ENCODE data around the gene TBX2. TPM values are rescaled to one million over a fixed set of nuclear protein-coding genes. Genes with fewer than 3 reads are reported as not detected.

The TBX2 gene
- total and polyA plus RNA-seq, 9 donors, result 8.9 to 20.4 (median 10.8) TPM

DNA sequence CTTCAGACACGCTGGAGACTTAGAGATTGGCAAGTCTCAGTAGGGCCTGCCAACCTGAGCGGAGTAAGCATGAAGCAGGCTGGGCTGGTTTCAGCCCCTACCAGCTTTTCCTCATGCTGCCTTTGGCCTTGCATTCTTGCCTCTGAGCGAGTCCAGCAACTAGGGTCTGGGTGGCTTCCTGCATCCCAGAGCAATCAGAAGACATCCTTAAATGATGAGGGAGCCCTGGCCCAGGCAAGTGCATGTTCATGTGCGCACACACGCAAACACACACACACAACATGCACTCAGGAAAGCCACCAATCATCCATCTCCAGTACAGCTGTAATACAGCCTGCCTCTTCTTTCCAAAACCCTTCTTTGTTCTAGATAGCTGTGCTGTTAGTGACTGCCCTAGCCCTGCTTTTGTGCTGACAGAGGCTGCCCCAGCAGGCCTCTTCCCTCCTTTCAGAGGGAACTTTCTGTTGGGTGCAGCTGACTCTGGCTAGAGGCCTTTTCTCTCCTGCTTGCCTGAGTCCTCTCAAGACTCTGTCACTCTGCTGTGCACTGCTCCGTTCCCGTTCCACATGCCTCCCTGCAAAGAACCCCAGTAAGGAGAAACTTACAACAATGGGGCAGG is 30.7 kb upstream of the TBX2 start:
- WGBS (ENCODE audit: insufficient coverage), result 72% methylated on average over 5 of the region's 7 CpGs
- H3K27ac ChIP-seq (ENCODE audit: low read length), result no peak overlapping the region
- no peaks in the 10 kb centered on the region for H3K36me3 ChIP-seq (ENCODE audit: control insufficient read depth, insufficient read depth, low read length)
- H3K9me3 ChIP-seq (replicated peaks; ENCODE audit: control insufficient read depth, low read depth, low read length), result no peaks in the 10 kb centered on the region
- no peak overlapping the region for H3K4me3 ChIP-seq (ENCODE audit: low read length)
- peaks cover 8% of the 10 kb centered on the region for H3K4me1 ChIP-seq (ENCODE audit: control insufficient read depth, insufficient read depth, low read length)
- H3K27me3 ChIP-seq (ENCODE audit: control insufficient read depth, insufficient read depth, low read length), result no peaks in the 10 kb centered on the region
- no peak for DNase-seq

DNA sequence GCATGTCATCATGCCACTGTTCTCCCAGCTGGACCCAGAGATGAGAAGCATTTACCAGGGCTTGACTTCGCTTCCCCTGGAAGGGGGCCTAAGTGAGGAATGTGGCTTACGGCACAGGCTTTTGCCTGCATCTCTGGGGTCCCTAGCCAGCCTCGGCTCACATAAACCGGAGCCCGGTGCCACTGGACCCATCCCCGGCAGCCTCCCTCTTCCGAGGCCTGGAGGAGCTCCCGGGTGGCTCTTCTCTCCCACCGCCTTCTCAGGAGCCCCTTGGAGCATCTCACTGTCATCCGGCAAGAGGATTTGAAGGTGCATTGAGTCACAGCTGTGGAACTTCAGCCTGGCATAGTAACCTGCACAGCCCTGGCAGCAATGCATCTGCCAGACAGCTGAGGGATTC is 29.9 kb upstream of the TBX2 start:
- Histone ChIP-seq H3K36me3 (ENCODE audit: control insufficient read depth, insufficient read depth, low read length) (no peaks in the 10 kb centered on the region), H3K9me3 (replicated peaks; ENCODE audit: control insufficient read depth, low read depth, low read length) (no peaks in the 10 kb centered on the region), H3K4me3 (ENCODE audit: low read length) (no peak overlapping the region), H3K27ac (ENCODE audit: low read length) (no peak overlapping the region), H3K4me1 (ENCODE audit: control insufficient read depth, insufficient read depth, low read length) (peaks cover 8% of the 10 kb centered on the region), H3K27me3 (ENCODE audit: control insufficient read depth, insufficient read depth, low read length) (no peaks in the 10 kb centered on the region)
- no peak for DNase-seq
- WGBS (ENCODE audit: insufficient coverage), result 90% methylated on average over 10 of the region's 10 CpGs

DNA sequence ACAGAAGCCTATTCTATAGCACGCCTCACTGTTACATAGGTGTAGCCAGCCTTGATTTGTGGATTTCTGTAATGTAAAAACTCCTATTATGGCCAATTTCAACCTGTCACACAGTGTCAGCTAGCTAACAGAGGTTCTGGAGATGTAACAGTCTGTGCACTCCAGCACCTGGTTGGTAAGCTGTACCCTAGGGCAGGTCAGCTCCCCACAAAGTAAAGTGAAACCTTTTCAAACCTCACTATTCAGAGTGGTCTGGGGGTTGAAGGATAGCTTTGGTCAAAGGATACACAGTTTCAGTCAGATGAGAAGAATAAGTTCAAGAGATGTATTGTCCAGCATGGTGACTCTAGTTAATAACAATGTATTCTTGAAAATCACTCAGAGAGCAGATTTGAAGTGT is 28.5 kb upstream of the TBX2 start:
- Histone ChIP-seq H3K27me3 (ENCODE audit: control insufficient read depth, insufficient read depth, low read length) (no peaks in the 10 kb centered on the region), H3K9me3 (replicated peaks; ENCODE audit: control insufficient read depth, low read depth, low read length) (no peaks in the 10 kb centered on the region), H3K27ac (ENCODE audit: low read length) (no peak overlapping the region), H3K36me3 (ENCODE audit: control insufficient read depth, insufficient read depth, low read length) (no peaks in the 10 kb centered on the region), H3K4me3 (ENCODE audit: low read length) (no peak overlapping the region), H3K4me1 (ENCODE audit: control insufficient read depth, insufficient read depth, low read length) (peaks cover 11% of the 10 kb centered on the region)
- no CpG with 5 or more reads among the region's 1 CpG for WGBS (ENCODE audit: insufficient coverage)
- DNase-seq, result no peak

DNA sequence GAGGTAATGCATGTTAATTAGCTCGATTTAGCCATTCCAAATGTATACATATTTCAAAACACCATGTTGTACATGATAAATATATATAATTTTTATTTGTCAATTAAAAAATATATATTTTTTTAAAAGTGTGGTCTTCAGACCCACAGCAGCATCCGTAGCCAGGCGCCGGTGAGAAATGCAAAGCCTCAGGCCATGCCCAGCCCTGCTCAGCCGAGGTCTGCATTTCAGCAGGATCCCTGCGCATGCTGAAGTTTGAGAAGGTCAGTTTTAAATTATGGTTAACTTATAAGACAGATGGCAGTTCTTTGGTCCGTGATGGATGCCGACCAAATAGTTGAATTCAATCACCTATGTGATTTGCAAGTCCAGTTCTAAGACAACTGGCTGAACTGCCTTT is 28.0 kb upstream of the TBX2 start:
- H3K4me1 ChIP-seq (ENCODE audit: control insufficient read depth, insufficient read depth, low read length), result peaks cover 15% of the 10 kb centered on the region
- 72% methylated on average over 4 of the region's 8 CpGs for WGBS (ENCODE audit: insufficient coverage)
- no peaks in the 10 kb centered on the region for H3K9me3 ChIP-seq (replicated peaks; ENCODE audit: control insufficient read depth, low read depth, low read length)
- no peaks in the 10 kb centered on the region for H3K36me3 ChIP-seq (ENCODE audit: control insufficient read depth, insufficient read depth, low read length)
- H3K27me3 ChIP-seq (ENCODE audit: control insufficient read depth, insufficient read depth, low read length), result no peaks in the 10 kb centered on the region
- H3K4me3 ChIP-seq (ENCODE audit: low read length), result no peak overlapping the region
- no peak for DNase-seq
- H3K27ac ChIP-seq (ENCODE audit: low read length), result no peak overlapping the region

DNA sequence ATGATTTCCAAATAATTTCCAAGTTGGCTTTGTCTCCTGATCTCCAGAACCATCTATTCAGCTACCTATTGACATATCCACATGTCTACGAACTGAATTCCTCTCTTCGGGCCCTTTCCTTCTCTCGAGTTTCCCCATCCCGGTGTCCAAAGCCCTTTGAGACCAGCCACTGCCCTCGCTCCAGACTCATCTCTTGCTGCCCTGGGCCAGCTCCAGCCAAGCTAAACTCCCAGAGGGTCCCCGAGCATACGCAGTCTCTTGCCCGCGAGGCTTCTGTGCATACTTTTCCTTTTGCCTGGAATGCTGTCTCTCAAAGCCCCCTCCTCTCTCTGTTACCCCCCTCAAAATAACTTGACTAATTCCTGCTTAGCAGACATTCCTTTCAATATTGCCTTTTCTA is 27.2 kb upstream of the TBX2 start:
- DNase-seq, result no peak
- H3K4me1 ChIP-seq (ENCODE audit: control insufficient read depth, insufficient read depth, low read length), result peaks cover 17% of the 10 kb centered on the region
- WGBS (ENCODE audit: insufficient coverage), result 46% methylated on average over 9 of the region's 9 CpGs
- no peaks in the 10 kb centered on the region for H3K36me3 ChIP-seq (ENCODE audit: control insufficient read depth, insufficient read depth, low read length)
- H3K27me3 ChIP-seq (ENCODE audit: control insufficient read depth, insufficient read depth, low read length), result no peaks in the 10 kb centered on the region
- no peaks in the 10 kb centered on the region for H3K9me3 ChIP-seq (replicated peaks; ENCODE audit: control insufficient read depth, low read depth, low read length)
- no peak overlapping the region for H3K27ac ChIP-seq (ENCODE audit: low read length)
- no peak overlapping the region for H3K4me3 ChIP-seq (ENCODE audit: low read length)

DNA sequence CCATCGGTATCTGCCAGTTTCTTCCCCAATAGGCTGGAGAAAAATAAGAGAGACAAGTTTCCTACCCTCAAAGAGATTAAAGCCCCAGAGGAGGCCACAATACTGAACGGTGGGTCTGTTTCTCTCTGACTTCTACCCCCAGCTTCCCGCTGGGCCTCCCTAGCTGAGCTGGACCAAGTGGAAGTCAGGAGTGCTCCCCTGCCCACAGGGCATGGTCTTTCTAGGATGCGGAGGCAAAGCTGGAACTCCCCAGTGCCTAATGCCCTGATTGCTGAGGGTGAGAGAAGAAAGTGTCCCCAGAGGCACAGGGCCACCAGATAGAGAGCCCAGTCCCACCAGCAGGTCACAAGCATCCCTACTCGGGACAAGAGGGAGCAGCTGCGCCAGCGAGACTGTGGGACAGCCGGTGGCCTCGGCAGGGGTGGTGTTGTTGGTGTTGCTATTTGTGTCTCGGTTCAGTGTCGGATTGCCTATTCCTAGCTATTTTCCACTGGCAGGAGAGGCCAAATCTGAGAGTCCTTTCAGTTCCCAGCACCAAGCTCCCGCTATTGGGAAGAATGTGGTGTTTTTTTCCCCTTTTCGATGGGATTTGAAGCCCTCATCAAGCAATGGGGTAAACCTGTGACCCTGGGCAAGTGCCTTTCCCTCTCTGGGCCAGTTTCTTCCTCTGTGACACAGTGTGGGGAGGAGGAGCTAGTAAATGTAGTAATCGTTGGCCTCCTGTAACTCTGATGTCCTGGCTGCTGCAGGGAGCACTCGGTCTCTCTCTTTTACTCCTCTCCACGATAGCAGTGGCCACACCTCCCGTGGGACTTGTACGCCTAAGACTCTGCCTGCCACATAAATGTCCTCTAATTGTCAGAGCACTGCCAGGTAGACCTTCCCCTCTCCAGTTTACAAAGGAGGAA is 22.5 kb upstream of the TBX2 start:
- Histone ChIP-seq H3K27ac (ENCODE audit: low read length) (peak overlapping the region; percentile 91), H3K27me3 (ENCODE audit: control insufficient read depth, insufficient read depth, low read length) (no peaks in the 10 kb centered on the region), H3K36me3 (ENCODE audit: control insufficient read depth, insufficient read depth, low read length) (no peaks in the 10 kb centered on the region), H3K4me3 (ENCODE audit: low read length) (no peak overlapping the region), H3K9me3 (replicated peaks; ENCODE audit: control insufficient read depth, low read depth, low read length) (no peaks in the 10 kb centered on the region), H3K4me1 (ENCODE audit: control insufficient read depth, insufficient read depth, low read length) (peaks cover 57% of the 10 kb centered on the region)
- peak; percentile 53 for DNase-seq
- 92% methylated on average over 4 of the region's 18 CpGs for WGBS (ENCODE audit: insufficient coverage)

DNA sequence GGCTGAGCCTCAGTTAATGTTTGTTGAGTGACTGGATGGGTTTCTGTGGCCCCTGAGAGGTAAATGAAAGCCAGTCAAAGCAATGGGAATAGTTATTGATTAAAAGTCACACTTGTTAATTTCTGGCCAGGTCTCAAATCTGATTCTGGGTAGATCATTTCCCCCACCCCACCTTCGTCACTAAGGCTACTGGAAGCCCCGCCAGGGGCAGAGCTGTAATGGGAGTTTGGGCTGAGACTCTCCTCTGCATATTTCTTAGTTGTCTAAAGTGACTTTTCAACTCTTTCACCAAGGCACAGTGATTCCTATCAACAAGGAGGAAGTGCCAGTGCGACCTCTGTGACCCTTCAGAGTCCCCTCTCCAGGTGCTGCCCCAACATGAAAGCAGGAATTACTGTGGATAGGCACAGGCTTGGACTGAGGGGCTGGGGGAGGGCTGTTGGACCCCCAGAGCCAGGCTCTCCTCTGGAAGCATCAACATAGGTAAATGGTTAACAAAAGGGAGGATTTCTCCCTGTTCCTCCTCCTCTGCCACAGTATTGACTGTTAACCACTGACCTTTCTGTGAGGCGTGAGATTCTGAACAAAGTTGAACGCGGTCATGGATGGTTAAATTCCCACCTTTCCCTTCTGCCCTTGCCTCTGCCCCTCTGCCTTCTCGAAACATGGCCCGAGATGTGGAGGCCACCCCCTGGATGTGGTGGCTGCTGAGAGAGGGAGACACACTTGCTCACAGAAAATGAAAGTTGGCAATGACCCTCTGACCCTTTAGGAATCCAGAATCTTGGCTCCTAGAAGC is 20.8 kb upstream of the TBX2 start:
- WGBS (ENCODE audit: insufficient coverage), result 100% methylated on average over 1 of the region's 8 CpGs
- peaks cover 69% of the 10 kb centered on the region for H3K4me1 ChIP-seq (ENCODE audit: control insufficient read depth, insufficient read depth, low read length)
- no peaks in the 10 kb centered on the region for H3K36me3 ChIP-seq (ENCODE audit: control insufficient read depth, insufficient read depth, low read length)
- H3K4me3 ChIP-seq (ENCODE audit: low read length), result no peak overlapping the region
- no peak for DNase-seq
- H3K9me3 ChIP-seq (replicated peaks; ENCODE audit: control insufficient read depth, low read depth, low read length), result no peaks in the 10 kb centered on the region
- peak overlapping the region; percentile 13 for H3K27ac ChIP-seq (ENCODE audit: low read length)
- no peaks in the 10 kb centered on the region for H3K27me3 ChIP-seq (ENCODE audit: control insufficient read depth, insufficient read depth, low read length)

DNA sequence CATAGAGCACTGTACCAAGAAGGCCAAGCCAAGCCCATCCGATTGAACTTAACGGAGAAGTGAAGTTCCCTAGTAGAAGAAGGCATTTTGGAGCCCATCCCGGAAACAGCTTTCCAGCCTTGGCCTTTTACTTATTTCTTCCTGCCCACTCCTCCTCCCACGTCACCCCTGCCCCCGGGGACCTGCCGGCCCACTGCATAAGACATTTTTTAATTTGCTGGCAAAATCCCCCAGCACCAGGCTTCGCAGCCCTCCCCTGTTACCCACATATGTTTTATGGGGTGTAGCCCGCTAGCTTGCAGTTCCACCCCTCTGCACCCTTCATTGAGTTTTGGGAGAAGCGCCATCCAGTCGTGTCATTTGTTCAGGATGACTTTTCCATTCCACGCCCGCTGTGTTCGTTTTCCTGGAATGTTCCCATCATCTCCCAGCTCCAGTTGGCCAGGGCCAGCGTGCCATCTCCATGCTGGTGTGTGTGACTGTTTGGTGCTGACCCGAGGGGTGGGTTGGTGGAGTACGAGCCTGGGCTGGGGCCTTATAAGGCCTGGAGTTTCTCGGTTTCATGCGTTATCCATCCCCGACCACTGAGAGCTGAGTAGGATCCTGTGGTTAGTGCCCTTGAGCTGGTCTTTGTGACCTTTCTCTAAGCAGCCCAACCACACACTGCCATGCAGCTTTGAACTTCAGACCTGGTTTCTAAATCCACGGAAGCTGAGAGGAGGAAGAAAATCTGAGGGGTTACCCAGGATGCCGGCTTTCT is 20.0 kb upstream of the TBX2 start:
- no peaks in the 10 kb centered on the region for H3K27me3 ChIP-seq (ENCODE audit: control insufficient read depth, insufficient read depth, low read length)
- no peaks in the 10 kb centered on the region for H3K9me3 ChIP-seq (replicated peaks; ENCODE audit: control insufficient read depth, low read depth, low read length)
- no peak overlapping the region for H3K4me3 ChIP-seq (ENCODE audit: low read length)
- WGBS (ENCODE audit: insufficient coverage), result 78% methylated on average over 11 of the region's 21 CpGs
- peaks cover 77% of the 10 kb centered on the region for H3K4me1 ChIP-seq (ENCODE audit: control insufficient read depth, insufficient read depth, low read length)
- DNase-seq, result no peak
- no peaks in the 10 kb centered on the region for H3K36me3 ChIP-seq (ENCODE audit: control insufficient read depth, insufficient read depth, low read length)
- no peak overlapping the region for H3K27ac ChIP-seq (ENCODE audit: low read length)

DNA sequence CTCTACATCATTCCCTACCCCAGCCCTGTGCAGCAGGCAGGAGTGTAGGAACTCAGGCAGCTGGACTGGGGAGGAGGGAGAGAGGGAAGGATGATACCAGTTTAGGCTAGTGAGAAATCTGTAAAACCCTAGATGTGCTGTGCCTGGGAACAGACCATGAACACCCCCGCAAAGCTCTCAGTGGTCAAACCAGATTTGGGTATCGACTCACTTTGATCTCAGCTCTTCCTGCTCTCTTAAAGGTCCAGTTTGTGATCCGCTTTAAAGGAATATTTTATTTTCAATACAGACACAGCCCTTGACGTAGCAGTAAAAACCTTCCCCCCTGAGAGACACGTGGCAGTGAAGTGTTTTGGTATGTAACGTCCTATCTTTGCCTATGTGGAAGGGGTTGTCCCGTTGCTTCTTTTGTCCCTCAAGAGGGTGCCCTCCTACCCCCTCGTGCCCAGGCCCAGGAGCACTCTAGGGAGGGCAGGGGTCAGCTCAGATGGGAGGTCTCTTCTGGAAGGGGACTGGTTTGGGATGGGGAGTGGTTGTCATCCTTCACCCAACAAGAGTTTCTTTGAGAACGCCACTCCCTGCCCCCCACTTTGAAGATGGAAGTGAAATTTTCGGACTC is 19.3 kb upstream of the TBX2 start:
- Histone ChIP-seq H3K27me3 (ENCODE audit: control insufficient read depth, insufficient read depth, low read length) (no peaks in the 10 kb centered on the region), H3K36me3 (ENCODE audit: control insufficient read depth, insufficient read depth, low read length) (no peaks in the 10 kb centered on the region), H3K4me1 (ENCODE audit: control insufficient read depth, insufficient read depth, low read length) (peaks cover 84% of the 10 kb centered on the region), H3K27ac (ENCODE audit: low read length) (no peak overlapping the region), H3K9me3 (replicated peaks; ENCODE audit: control insufficient read depth, low read depth, low read length) (no peaks in the 10 kb centered on the region), H3K4me3 (ENCODE audit: low read length) (no peak overlapping the region)
- WGBS (ENCODE audit: insufficient coverage), result 50% methylated on average over 2 of the region's 10 CpGs
- DNase-seq, result no peak
